GM21576 (cell line): ENCODE results near the gene EXOC6B.
"Not testable (repeated sequence)": the region's sequence is repeated elsewhere in the genome, so short reads cannot be mapped to it uniquely, and the experiment has no call there.

Experiments
- ATAC-seq: cut with Tn5 transposase; IDR thresholded peaks from one replicate; pipeline ENCODE4 v1.9.1; 2021; ENCODE audit warnings: mild to moderate bottlenecking, moderate library complexity; ENCODE audit not compliant: unreplicated experiment

EXOC6B gene

DNA sequence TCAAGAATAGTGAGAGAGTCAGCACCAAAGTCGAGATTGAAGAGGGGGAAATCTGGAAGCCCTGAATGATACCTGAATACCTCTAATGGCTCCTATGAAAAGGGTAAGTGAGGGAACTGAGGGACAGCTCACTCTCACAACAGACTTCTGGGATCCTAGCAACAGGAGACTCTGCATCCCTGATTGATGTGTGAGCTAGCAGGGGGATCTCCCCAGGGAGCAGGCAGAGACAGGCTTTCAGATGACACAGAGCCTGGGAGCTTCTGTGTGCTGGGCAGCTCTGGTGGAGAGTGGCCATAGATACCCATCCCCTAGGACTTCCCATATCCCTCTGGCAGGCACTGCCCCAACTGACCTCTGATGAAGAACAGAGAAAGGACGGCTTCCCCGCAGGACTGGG is 206.2 kb downstream of the EXOC6B start:
- ATAC-seq = no peak

- no peak for ATAC-seq
Measured at GRCh38 chr2:72613931-72614330, 211.9 kb downstream of the EXOC6B start.

DNA sequence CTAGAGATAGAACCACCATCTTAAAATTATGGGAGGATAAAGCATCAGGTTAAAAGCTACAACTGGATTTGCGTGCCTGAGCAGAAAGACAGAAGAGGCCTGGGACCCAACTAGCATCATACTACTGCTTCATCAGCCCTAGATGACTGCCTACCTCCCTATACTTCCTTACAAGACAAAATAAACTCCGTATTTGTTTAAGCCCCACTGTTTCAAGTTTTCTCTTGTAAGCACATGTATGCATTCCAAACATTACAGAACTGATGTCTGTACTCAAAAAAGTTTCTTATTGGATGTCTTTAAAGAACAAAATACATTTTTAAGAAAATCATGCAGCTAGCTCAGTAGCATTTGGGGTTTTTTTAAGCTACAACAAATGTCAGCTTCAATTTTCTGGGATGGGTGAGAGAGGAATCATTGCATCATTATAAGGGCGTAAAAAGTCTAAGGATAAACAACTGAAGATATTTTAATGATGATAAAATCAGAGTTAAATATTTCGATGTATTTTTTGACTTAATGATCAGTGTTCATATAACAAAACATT is 213.1 kb downstream of the EXOC6B start:
- no peak for ATAC-seq

DNA sequence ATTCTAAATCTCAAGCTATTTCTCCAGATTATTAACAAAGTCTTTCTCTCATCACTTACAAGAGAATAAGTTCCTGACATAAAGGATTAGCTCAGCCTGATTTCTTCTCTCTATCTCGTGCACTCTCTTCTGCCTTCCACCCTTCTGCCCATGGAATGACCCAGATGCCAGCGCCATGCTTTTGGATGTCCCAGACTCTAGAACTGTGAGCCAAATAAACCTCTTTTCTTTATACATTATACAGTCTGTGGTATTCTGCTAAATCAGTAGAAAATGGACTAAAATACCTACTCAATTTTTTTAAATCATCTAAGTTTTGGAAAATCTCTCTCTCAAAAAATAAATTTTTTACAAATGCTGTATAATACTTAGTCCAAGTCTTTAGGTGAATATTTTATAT is 218.6 kb downstream of the EXOC6B start:
- no peak for ATAC-seq

DNA sequence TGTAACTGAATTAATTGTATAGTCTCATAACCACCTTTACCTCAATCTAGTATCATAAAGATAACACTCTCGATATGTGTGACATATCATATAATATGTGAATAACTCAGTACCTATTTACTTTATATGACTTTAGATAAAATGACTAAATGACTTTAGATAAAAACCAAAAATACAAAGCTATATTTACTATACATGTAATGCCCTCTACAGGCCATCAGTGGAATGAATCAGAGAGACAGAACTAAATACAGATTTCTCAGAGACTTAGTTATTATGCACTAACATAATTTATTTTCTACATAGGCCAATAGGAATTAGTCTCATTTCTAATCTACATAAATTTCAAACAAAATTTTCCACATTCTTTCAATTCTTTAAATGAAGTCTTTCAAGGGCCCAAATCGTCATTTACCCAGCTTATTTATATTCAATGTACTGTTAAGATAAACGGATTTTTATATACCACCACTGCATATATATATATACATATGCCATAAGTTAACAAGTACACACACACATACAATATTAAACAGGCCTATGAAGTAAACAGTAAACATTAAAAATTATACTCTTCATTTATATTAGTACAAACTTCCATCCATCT is 219.9 kb downstream of the EXOC6B start:
- no peak for ATAC-seq

GRCh38 chr2:72604468-72604867 is 221.4 kb downstream of the EXOC6B start:
- ATAC-seq = no peak

DNA sequence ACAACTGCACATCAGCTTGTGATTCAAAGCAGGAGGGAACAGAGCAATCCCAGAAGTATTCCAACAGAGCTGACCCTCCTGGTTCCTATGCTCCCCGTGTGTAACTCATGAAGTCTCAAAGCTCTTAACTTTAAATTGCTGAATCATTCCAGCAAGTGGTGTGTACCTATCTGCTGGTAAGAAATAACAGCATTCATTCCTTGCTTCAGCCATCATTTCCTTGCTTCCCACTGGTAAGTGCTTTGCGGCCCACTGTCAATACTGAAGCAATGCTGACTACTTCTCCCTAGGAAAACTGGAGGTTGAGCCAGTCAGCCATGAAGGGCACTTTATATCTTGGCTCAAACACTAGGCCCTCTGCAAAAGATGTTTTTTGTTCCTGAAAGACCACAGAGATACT is 222.4 kb downstream of the EXOC6B start:
- no peak for ATAC-seq

DNA sequence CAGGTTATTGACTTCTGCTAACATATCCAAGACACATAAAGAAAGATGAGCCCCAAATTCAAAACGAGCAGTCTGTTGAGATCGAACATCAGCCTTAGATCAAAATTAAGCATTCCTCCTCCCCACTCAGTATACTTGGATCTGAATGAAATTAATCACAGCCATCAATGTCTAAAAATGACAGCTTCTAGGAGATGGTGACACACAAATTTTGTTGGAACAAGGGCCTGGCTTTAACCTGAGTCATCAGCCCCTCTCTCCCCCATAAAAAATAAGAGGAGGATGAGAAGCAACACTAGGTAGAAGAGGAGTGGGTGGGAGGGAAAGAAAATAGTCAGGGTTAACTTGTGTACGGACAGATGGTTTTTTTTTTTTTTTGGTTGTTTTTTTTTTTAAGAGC is 223.1 kb downstream of the EXOC6B start:
- no peak for ATAC-seq

DNA sequence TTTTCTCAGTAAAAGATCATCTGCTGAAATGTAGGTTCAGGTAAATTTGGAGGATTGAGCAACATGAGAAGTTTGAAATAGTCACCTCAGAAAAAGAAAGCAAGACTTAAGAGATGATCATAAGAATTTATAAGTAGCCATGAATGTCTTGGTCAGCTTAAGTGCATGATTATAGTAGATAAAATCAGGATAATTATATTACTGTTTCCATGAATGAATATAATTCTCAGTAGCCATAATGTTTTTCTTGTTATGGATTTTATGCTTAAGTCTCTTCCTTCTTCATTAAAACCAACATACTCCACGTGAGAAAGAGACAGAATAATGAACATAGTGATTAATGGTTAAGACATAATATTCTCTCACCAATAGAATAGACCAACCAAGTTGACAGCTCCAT is 223.7 kb downstream of the EXOC6B start:
- no peak for ATAC-seq

- not testable (repeated sequence) for ATAC-seq
Measured at GRCh38 chr2:72583836-72584235, 242.0 kb downstream of the EXOC6B start.

GRCh38 chr2:72583376-72583775 is 242.5 kb downstream of the EXOC6B start:
- no peak for ATAC-seq

- ATAC-seq = no peak
Measured at GRCh38 chr2:72581560-72582181, 244.2 kb downstream of the EXOC6B start.

DNA sequence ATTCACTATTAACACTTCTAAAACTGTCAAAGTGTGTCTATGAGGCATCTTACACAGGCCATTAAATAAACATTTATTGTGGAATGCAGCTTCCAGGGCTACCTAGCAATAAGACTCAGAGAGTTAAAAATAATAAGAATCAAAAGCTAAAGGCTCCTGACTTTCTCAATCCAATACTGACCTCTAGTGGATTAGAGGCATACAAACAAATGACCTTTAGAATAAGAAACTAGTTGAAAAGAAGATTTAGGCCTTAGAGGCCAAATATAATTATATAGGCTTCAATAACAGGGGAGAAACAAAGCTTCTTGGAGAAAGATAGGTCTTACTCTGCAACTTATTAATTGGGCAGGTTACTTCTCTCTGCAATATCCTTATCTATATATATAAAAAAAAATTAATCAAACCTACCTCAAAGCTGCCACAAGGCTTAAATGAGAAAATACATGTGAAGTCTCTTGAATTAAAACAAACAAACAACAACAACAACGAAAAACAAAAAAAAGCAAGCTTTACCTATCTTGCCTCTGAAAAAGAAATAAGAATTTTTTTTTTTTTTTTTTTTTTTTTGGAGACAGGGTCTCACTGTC is 246.1 kb downstream of the EXOC6B start:
- no peak for ATAC-seq

- no peak for ATAC-seq
Measured at GRCh38 chr2:72576861-72577260, 249.0 kb downstream of the EXOC6B start.

- no peak for ATAC-seq
Measured at GRCh38 chr2:72576459-72576858, 249.4 kb downstream of the EXOC6B start.

- no peak for ATAC-seq
Measured at GRCh38 chr2:72574886-72575285, 250.9 kb downstream of the EXOC6B start.

GRCh38 chr2:72573232-72573631 is 252.6 kb downstream of the EXOC6B start:
- ATAC-seq = no peak

- ATAC-seq = no peak
Measured at GRCh38 chr2:72572501-72572900, 253.3 kb downstream of the EXOC6B start.

GRCh38 chr2:72570413-72570812 is 255.4 kb downstream of the EXOC6B start:
- no peak for ATAC-seq

DNA sequence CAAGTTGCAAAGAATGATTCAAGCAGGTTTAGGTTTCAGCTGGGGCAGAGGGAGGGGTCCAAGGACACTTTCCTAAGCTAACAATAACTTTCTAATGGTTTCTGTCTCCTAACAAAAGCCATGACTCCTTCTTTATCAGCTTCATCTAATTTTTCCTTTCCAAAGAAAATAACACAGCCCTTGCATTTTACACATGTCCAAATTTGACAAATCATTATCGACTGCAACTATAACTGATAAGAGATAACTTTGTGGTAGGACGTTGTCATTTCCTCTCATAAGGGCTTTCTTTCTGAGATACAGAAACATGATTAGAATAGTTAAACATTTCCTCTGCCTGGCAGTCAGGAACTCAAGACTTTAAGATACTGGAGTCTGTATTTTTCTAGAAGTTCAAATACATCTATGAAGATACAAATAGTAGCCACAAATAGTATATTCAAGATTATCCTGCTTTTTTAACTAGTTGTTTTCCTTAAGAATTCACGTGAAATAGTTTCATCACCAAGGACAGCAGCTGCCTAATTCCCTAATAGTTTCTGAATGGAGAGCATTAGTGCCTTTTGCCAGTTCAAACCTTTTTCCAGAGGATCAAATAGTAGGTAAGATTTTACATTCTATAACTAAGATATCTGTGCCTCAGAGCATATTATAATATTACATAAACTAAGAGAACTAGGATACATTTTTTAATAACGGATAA is 263.2 kb downstream of the EXOC6B start:
- ATAC-seq = no peak

- no peak for ATAC-seq
Measured at GRCh38 chr2:72561621-72562318, 264.1 kb downstream of the EXOC6B start.
